ENCODE measurements around the gene CFAP157. TPM values are rescaled to one million over a fixed set of nuclear protein-coding genes. Genes with fewer than 3 reads are reported as not detected.

Gene CFAP157
- total and polyA plus RNA-seq, 2 donors (not counting 3 experiments of a cell fraction or from before 2014, with no cell fraction given): 0.03 TPM; not detected in 1

DNA sequence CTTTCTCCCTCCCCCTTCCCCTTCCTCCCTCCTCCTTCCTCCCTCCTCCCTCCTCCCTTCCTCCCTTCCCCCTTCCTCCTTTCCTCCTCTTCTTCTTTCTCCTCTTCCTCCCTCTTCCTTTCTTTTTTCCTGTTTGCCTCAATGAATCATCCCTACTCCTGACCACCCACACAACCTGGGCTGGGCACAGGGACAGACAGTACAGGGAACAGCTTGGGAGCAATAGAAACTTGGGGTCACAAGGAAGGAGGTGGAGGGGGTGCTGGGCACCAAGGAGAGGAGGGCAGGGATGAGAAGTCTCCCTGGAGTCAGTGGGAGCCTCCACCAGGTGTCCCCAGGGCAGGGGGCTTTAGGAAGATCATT is 14.1 kb downstream of the CFAP157 start:
- ChIA-PET POLR2A (no interaction called here), CTCF (no interaction called here)
- FAIRE-seq (no peak), DNase-seq (ENCODE audit: low read depth, low spot score) (no peak)
- dilution Hi-C loops (cut with MboI; ENCODE audit: extremely low pct_ligation_motif_present, low sequenced_read_pairs) (no loop called here), intact Hi-C loops (cut with micrococcal nuclease) (no loop called here)
- TF ChIP-seq POLR2AphosphoS5 (IDR thresholded peaks at IDR 0.05; ENCODE audit: insufficient read depth, low read depth, low read length) (no peak), FOS (IDR thresholded peaks at IDR 0.05; ENCODE audit: borderline replicate concordance, insufficient read depth, low read length) (no peak), MYC (IDR thresholded peaks at IDR 0.05; ENCODE audit: low read depth, low read length) (no peak), GATA2 (IDR thresholded peaks at IDR 0.05; ENCODE audit: insufficient read depth, insufficient read length, low read depth, low read length) (no peak), POLR2A (IDR thresholded peaks at IDR 0.05; ENCODE audit: low read depth, low read length) (no peak), EZH2 (IDR thresholded peaks at IDR 0.05; ENCODE audit: borderline replicate concordance, low read depth, low read length, severe bottlenecking) (no peak), JUN (IDR thresholded peaks at IDR 0.05; ENCODE audit: borderline replicate concordance, insufficient read depth, insufficient read length, low read depth) (no peak)
- TF ChIP-seq, protein P1, sequence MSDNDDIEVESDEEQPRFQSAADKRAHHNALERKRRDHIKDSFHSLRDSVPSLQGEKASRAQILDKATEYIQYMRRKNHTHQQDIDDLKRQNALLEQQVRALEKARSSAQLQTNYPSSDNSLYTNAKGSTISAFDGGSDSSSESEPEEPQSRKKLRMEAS (IDR thresholded peaks at IDR 0.05; ENCODE audit: insufficient read depth, insufficient read length): no peak
- TF ChIP-seq, protein P2, sequence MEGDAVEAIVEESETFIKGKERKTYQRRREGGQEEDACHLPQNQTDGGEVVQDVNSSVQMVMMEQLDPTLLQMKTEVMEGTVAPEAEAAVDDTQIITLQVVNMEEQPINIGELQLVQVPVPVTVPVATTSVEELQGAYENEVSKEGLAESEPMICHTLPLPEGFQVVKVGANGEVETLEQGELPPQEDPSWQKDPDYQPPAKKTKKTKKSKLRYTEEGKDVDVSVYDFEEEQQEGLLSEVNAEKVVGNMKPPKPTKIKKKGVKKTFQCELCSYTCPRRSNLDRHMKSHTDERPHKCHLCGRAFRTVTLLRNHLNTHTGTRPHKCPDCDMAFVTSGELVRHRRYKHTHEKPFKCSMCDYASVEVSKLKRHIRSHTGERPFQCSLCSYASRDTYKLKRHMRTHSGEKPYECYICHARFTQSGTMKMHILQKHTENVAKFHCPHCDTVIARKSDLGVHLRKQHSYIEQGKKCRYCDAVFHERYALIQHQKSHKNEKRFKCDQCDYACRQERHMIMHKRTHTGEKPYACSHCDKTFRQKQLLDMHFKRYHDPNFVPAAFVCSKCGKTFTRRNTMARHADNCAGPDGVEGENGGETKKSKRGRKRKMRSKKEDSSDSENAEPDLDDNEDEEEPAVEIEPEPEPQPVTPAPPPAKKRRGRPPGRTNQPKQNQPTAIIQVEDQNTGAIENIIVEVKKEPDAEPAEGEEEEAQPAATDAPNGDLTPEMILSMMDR (IDR thresholded peaks at IDR 0.05; ENCODE audit: extremely low read depth in 1 of 2, insufficient read depth in 1 of 2, low read depth in 1 of 2, low read length in 2 of 2): no peak
- no peak overlapping the region for H3K4me2 ChIP-seq (ENCODE audit: insufficient read depth, low read length)
- H3K27me3 ChIP-seq (ENCODE audit: control insufficient read depth in 2 of 2, insufficient read depth in 2 of 2, low read length in 2 of 2): no peaks in the 10 kb centered on the region
- no peaks in the 10 kb centered on the region for H3K4me1 ChIP-seq (ENCODE audit: control insufficient read depth, extremely low read depth, insufficient read depth, low read length)
- H3K36me3 ChIP-seq (ENCODE audit: control insufficient read depth in 2 of 2, extremely low read depth in 1 of 2, insufficient read depth in 2 of 2, low read length in 2 of 2): no peaks in the 10 kb centered on the region
- H3K9me1 ChIP-seq (replicated peaks; ENCODE audit: control insufficient read depth, extremely low read depth, insufficient read depth, low read length): no peaks in the 10 kb centered on the region
- no peak overlapping the region for H3K9ac ChIP-seq (replicated peaks; ENCODE audit: extremely low read depth, insufficient read depth, low read length)
- no peak overlapping the region for H3K4me3 ChIP-seq (replicated peaks in 1 of 3; ENCODE audit: insufficient read depth in 1 of 3, low read depth in 1 of 3, low read length in 3 of 3)
- no peaks in the 10 kb centered on the region for H4K20me1 ChIP-seq (replicated peaks; ENCODE audit: control insufficient read depth, extremely low read depth, insufficient read depth, low read length)
- no peak overlapping the region for H3K27ac ChIP-seq (ENCODE audit: insufficient read depth, low read depth, low read length)
- no peaks in the 10 kb centered on the region for H3K9me3 ChIP-seq (replicated peaks; ENCODE audit: control insufficient read depth, insufficient read depth, low read length)
- H2AFZ ChIP-seq (ENCODE audit: low read depth, low read length): no peak overlapping the region
- BruUV-seq (replicated peaks): no TSS peak
- no peaks in the 10 kb centered on the region for H3K79me2 ChIP-seq (ENCODE audit: control insufficient read depth, insufficient read depth, low read length)

Data from endothelial cell of umbilical vein (primary cell).